GM21717 (cell line): ENCODE results near the gene PTPRM.

Source experiments
- ATAC-seq: cut with Tn5 transposase; IDR thresholded peaks from one replicate; pipeline ENCODE4 v1.9.1; 2021; ENCODE audit warnings: mild to moderate bottlenecking, moderate library complexity; ENCODE audit not compliant: unreplicated experiment

Gene PTPRM

DNA sequence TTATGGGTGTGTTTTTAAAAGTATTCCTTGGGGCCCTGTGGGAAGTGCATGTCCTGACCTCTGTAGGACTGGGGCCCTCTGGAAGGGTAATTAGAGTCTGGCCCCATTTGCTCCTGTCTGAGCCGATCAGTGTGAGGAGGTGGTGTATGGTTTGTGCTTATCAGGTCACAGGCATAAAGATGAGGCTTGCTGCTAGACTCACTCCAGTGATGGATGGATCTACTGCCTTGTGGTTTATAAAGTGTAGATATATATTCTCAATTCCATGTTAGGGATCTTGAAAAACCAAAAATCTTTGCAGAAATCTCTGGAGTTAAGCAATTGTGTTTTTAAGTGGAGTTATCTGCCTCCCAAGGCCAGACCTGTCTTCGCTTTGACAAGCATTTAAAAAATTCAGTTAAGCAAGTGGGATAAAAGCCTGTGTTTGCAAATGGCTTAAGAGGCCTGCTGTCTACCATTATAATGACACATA lies 182.4 kb downstream of the PTPRM start:
- ATAC-seq = no peak

- ATAC-seq = no peak
Measured at GRCh38 chr18:7750095-7750663, 183.1 kb downstream of the PTPRM start.

DNA sequence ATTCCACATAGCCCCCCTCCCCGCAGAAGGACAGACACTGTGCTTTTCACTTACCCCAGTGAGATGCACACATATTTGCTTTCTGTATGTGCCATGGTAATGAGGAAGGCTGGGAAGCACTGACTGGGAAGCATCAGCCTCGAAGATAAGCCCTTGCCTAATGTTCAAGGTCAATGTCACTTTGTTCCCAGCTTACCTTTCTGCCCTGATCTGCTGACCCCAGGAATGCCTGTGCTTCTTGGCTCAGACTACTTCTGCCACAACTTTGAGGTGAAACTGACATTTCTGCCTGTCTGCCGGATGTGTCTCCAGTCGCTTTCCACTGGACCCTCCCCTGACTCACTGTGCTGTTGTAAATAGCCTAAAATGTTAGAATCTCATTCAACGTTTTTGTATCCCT lies 183.8 kb downstream of the PTPRM start:
- ATAC-seq = no peak

DNA sequence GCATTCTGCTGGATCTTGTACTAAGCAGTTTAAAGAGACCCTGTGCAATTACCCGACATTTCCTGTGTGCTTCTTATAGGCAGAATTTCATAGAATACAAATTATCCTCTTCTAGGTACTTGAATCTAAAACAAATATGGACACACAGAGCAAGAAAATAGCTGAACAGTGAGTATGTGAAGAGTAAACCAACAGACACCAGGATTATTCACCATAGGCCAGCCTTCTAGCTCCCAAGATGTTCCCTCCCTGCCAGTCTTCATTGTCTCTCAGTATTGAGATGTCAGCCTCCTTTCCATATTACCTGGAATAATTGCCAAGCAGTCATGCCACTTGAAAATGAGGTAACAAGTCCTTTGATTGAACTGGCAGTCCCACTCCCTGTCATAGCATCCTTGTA lies 187.1 kb downstream of the PTPRM start:
- ATAC-seq = no peak

DNA sequence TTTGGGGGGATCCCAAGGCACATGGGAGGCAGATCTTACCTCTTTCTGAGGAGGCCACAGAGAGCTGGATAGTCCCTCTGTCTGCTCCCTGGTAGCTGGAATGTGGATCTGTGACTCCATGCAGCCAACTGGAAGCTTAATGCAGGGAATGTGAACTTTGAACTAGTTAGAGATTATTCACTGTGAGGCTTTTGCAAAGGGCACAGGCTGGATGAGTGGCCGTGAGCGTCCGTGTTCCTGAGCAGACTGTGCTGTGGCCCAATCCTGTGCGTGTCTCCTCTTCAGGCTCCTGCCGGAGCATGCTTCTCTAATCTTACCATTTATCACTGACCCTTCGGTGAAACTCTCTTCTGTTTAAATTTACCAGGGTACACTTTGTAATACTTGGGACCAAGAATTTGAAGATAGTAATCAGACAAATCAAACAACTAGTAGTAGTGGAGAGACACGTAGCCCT lies 187.6 kb downstream of the PTPRM start:
- no peak for ATAC-seq

DNA sequence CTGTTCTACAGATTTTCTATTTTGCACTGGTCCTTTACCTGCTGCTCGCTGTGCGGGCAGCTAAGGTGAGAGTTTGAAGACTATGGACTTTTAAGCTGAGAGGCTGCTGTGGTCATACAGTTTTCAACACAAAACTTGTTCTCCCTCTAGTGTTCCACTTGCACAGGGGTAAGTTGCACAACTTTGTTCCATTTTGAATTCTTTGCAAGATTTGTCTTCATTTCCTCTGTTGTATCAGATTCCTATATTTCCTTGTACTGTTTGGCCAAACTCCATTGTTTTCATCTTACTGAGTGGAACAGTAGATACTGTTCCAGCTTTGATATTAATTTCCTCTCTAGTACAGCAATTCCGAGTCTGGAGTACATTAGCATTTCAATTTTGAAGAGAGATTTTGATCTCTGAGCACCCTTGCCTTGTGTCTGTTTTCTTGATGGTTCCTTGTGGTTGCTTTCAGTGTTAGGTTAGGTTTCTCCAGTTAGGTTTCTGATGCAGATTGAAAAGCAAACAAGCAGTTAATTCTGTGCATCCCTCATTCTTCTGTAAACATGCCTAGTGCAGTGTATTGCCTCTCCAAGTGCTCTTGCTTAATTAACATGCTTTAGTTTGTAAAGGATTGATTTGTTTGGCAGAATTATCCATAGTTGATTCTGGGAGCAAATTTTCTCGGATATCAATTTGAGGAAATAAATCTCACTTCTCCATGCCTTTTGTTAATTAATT lies 188.8 kb downstream of the PTPRM start:
- ATAC-seq = no peak

DNA sequence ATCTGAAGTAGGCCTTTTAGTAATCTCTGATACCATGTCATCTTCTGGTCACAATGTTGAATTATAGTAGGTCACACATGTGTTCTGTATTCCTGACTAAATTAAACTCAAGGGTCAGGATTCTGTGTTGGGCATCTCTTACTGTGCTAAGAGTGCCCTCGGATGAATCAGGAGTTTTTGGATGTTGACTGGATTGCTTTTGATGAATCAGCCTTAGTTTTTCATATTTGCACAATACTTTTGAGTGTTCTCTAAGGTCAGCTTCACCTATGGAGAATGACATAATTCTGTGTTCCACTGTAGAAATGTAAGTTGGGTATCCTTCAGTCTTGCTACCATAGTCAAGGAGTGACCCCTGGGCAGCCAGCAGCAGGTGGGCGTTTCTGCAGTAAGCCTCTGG lies 190.1 kb downstream of the PTPRM start:
- ATAC-seq = no peak

- ATAC-seq = no peak
Measured at GRCh38 chr18:7758764-7759163, 191.6 kb downstream of the PTPRM start.

DNA sequence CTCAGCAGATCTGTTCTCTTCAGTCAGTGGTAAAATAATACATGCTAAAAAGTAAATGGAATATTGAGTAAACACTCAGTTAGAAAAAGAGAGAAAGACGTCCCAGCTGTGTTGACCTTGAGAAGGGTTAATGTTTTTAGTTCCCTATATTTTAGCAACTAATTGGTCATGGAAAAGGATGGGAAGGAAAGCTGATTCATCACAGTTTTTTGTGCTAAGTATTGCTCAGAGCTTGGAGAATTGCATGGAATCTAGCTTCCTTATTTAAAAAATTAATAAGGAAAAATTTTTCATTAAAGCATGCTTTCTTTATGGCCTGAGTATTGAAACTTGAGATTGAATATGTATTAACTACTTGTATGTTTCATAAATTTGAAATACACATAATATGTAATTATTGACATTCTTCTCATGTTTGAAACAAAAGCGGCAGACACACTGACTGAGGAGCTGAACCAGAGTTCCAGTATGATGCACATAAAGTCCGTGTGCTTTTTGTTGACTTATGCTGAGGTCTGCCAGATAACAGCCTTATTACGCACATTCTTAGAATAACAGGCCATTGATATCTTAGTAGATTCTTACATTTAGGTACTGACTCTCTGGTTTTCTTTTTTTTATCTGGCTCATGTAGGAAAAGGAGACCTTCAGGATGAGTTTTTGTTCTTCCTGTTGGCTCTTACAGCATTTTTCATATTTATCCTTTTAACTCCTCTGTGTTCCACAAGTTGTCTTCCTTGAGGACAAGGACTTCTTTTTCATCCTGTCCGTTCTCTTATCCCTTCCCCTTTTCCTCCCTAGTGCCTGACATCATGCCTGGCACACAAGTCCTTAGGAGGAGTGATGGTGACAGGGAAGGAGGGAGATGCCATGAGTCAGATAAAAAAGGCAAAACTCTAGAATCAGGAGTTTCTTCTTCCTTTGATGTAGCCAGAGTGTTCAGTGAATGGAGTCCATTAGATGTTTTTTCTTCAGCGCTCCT lies 194.1 kb downstream of the PTPRM start:
- ATAC-seq = no peak

GRCh38 chr18:7764405-7764804 lies 197.3 kb downstream of the PTPRM start:
- ATAC-seq = no peak

- ATAC-seq = no peak
Measured at GRCh38 chr18:7766346-7766745, 199.2 kb downstream of the PTPRM start.

- no peak for ATAC-seq
Measured at GRCh38 chr18:7766817-7767216, 199.7 kb downstream of the PTPRM start.

DNA sequence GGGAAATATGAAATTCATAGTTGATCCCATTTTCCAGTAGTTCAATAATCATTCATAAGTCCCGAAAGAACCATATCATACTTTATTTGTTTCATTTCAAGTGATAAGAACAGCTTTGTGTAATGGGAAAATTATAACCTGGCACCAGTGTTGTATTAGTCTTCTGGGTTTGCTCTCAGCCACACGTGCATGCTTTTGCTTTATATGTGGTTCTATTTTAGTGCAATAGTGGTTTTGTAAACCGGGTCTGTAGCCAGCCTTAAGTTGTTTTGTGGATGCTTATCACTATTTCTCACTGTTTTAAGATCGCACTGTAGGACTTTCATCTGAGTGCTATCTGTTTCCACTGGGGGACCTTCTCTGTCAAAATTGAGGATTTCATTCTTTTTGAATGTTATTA lies 203.8 kb downstream of the PTPRM start:
- no peak for ATAC-seq

- no peak for ATAC-seq
Measured at GRCh38 chr18:7772510-7772888, 205.4 kb downstream of the PTPRM start.

GRCh38 chr18:7772951-7773350 lies 205.8 kb downstream of the PTPRM start:
- ATAC-seq = no peak

- ATAC-seq = no peak
Measured at GRCh38 chr18:7775128-7775527, 208.0 kb downstream of the PTPRM start.

- no peak for ATAC-seq
Measured at GRCh38 chr18:7775843-7776242, 208.7 kb downstream of the PTPRM start.

DNA sequence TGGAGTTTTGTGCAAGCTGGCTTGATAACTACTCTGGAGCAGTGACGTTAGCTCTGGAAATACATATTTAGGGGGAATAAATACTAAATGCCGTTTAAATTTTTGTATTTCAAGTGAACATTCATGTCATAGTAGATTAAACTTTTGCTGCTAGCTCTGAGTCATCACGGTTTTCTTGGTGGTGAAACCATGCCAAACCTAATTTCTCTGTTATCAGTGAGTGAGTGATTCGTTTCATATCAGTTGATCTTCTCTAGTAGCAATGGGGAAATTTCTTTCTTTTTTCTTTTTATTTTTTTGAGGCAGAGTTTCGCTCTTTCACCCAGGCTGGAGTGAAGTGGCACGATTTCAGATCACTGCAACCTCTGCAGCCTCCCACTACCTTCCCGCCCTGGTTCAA lies 211.1 kb downstream of the PTPRM start:
- no peak for ATAC-seq

GRCh38 chr18:7779211-7779610 lies 212.1 kb downstream of the PTPRM start:
- ATAC-seq = no peak

DNA sequence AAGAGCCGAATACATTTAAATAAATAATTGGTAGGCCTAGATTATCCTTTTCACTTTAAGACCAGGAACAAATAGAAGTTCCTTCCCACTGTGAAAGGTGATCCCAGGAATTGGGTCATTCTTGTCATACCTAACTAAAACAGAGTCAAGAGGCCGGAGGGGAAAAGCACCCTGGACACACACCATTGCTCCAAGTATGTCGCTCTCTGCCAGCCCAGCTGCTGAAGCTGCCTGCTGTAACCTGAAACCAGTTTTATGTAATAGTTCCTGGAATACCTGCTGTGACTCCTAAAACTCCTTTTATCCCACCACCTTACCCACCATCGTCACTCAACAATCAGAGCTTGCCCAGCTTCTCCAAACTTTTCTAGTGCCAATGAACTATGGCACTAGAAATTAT lies 217.1 kb downstream of the PTPRM start:
- no peak for ATAC-seq

DNA sequence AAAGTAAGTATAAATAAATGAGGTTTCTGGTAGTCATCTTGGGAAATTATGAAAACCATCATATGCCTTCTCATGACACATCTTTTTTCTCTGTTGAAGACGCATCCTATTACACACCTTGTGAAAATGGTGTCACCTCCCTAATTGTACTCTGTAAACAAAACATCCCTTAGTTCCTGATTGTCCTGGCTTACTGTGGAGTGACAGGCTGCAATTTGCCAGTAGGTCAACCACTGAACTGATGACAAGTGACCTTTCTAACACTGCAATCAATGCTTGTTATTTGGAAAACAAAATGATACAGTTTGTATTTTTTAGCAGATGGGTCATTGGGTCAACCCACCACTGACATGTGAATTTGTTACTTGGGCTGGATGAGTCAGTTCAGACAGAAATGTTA lies 219.5 kb downstream of the PTPRM start:
- ATAC-seq = no peak

GRCh38 chr18:7787339-7787738 lies 220.2 kb downstream of the PTPRM start:
- ATAC-seq = no peak
